HepG2 (cell line): ENCODE results near the gene CCDC85C. TPM values are rescaled to one million over a fixed set of nuclear protein-coding genes. Genes with fewer than 3 reads are reported as not detected.
A peak's percentile ranks its signal among the peaks of the same experiment; 100 is the strongest.

Experiments used
- ELF4 ChIP-seq: sonication (generic); formaldehyde crosslinking; IDR thresholded peaks from 2 replicates; pipeline ENCODE4 v1.5.0; 2020; ENCODE audit warnings: missing genetic modification reagents, mild to moderate bottlenecking, moderate library complexity, borderline replicate concordance
- FOXJ3 ChIP-seq: sonication (generic); formaldehyde crosslinking; IDR thresholded peaks from 2 replicates; pipeline ENCODE4 v1.4.0; 2020; ENCODE audit warnings: missing genetic modification reagents, mild to moderate bottlenecking, borderline replicate concordance
- GABPB1 ChIP-seq: IDR thresholded peaks from 2 replicates; pipeline ENCODE4 v1.6.1; 2016; ENCODE audit warnings: mild to moderate bottlenecking, missing genetic modification reagents, moderate library complexity, missing compliant biosample characterization
- JUNB ChIP-seq: sonication (generic); formaldehyde crosslinking; IDR thresholded peaks from 2 replicates; pipeline ENCODE4 v1.8.0; 2022; ENCODE audit warnings: missing genetic modification reagents, mild to moderate bottlenecking, borderline replicate concordance
- KLF15 ChIP-seq: sonication (generic); formaldehyde crosslinking; IDR thresholded peaks from 2 replicates; pipeline ENCODE4 v1.8.1; 2023; ENCODE audit warnings: borderline replicate concordance, mild to moderate bottlenecking, inconsistent platforms, missing genetic modification reagents, mixed read lengths
- MAFG ChIP-seq: sonication (generic); formaldehyde crosslinking; IDR thresholded peaks from 2 replicates; pipeline ENCODE4 v1.5.1; 2020; ENCODE audit warnings: mild to moderate bottlenecking, missing genetic modification reagents
- MBNL3 ChIP-seq: fragments of 250-450 bp; sonication (Bioruptor Pico); conservative IDR thresholded peaks from 2 replicates; pipeline ENCODE4 v1.8.0; 2022; ENCODE audit warnings: mild to moderate bottlenecking, inconsistent platforms
- NR2F1 ChIP-seq, 2 experiments: fragments of 450-650 bp in 1 of 2; formaldehyde crosslinking in 1 of 2; IDR thresholded peaks; 2 replicates each; pipeline versions ENCODE4 v1.5.0 to v1.6.1; 2016 to 2020; ENCODE audit warnings: mild to moderate bottlenecking in 1 of 2, missing compliant biosample characterization in 1 of 2, missing genetic modification reagents in 1 of 2, moderate library complexity in 1 of 2
- PHF20 ChIP-seq: sonication (generic); formaldehyde crosslinking; IDR thresholded peaks from 2 replicates; pipeline ENCODE4 v1.5.0; 2020; ENCODE audit warnings: mild to moderate bottlenecking, missing genetic modification reagents
- POLR2A ChIP-seq, 2 experiments: IDR thresholded peaks; 2 replicates each; pipeline ENCODE4 v1.6.1; 2011; ENCODE audit warnings: low read depth in 2 of 2, low read length in 2 of 2, mild to moderate bottlenecking in 1 of 2, moderate library complexity in 1 of 2; ENCODE audit not compliant: insufficient read depth in 1 of 2
- RAD21 ChIP-seq: fragments of 450-650 bp; formaldehyde crosslinking; IDR thresholded peaks from 2 replicates; pipeline ENCODE4 v1.5.0; 2020; ENCODE audit warnings: mild to moderate bottlenecking
- SIX1 ChIP-seq: sonication (generic); formaldehyde crosslinking; IDR thresholded peaks from 2 replicates; pipeline ENCODE4 v1.4.0; 2020; ENCODE audit warnings: missing genetic modification reagents, borderline replicate concordance
- SIX4 ChIP-seq: sonication (generic); formaldehyde crosslinking; IDR thresholded peaks from 2 replicates; pipeline ENCODE4 v1.4.0; 2020; ENCODE audit warnings: missing genetic modification reagents
- SNAPC2 ChIP-seq: sonication (generic); formaldehyde crosslinking; IDR thresholded peaks from 2 replicates; pipeline ENCODE4 v1.8.1; 2022; ENCODE audit warnings: mild to moderate bottlenecking, missing genetic modification reagents
- TCF7 ChIP-seq: sonication (generic); IDR thresholded peaks from 2 replicates; pipeline ENCODE4 v1.6.1; 2016; ENCODE audit warnings: antibody characterized with exemption, low read depth
- U2AF2 ChIP-seq: fragments of 200-400 bp; formaldehyde crosslinking; IDR thresholded peaks from 2 replicates; pipeline ENCODE4 v1.6.1; 2017; ENCODE audit warnings: low read depth, mild to moderate bottlenecking, low read length
- WIZ ChIP-seq: sonication (generic); formaldehyde crosslinking; IDR thresholded peaks from 2 replicates; pipeline ENCODE4 v1.5.1; 2020; ENCODE audit warnings: mild to moderate bottlenecking, missing genetic modification reagents
- ZFP37 ChIP-seq: sonication (generic); formaldehyde crosslinking; IDR thresholded peaks from 2 replicates; pipeline ENCODE4 v1.4.0; 2020; ENCODE audit warnings: missing genetic modification reagents, borderline replicate concordance
- ZNF292 ChIP-seq: sonication (generic); formaldehyde crosslinking; IDR thresholded peaks from 2 replicates; pipeline ENCODE4 v1.8.1; 2022; ENCODE audit warnings: mild to moderate bottlenecking, low read depth, missing genetic modification reagents, borderline replicate concordance
- ZNF496 ChIP-seq: sonication (generic); formaldehyde crosslinking; IDR thresholded peaks from 2 replicates; pipeline ENCODE4 v1.8.1; 2023; ENCODE audit warnings: mild to moderate bottlenecking, moderate library complexity, missing genetic modification reagents; ENCODE audit not compliant: insufficient replicate concordance
- ZNF501 ChIP-seq: sonication (generic); formaldehyde crosslinking; IDR thresholded peaks from 2 replicates; pipeline ENCODE4 v1.5.1; 2020; ENCODE audit warnings: mild to moderate bottlenecking, moderate library complexity, missing genetic modification reagents
- ZNF550 ChIP-seq: sonication (generic); formaldehyde crosslinking; IDR thresholded peaks from 2 replicates; pipeline ENCODE4 v1.4.0; 2020; ENCODE audit warnings: mild to moderate bottlenecking, missing genetic modification reagents, borderline replicate concordance
- ZNF570 ChIP-seq: sonication (generic); formaldehyde crosslinking; IDR thresholded peaks from 2 replicates; pipeline ENCODE4 v1.4.0; 2020; ENCODE audit warnings: mild to moderate bottlenecking, missing genetic modification reagents, borderline replicate concordance
- ZNF652 ChIP-seq: IDR thresholded peaks from 2 replicates; pipeline ENCODE4 v1.6.1; 2016; ENCODE audit warnings: low read depth, borderline replicate concordance
- polyA plus RNA-seq, 8 experiments: library from polyadenylated mRNA; depleted of rRNA in 3 of 8; stranded (reverse) in 7 of 8; unstranded in 1 of 8; fragments of >200 nt; fragmentation: Illumina TruSeq in 4 of 8; extraction: Trizol in 4 of 8; gene quantifications; 2 replicates each; pipeline versions ENCODE4 v1.2.1 to v1.2.3, GENCODE V29; 2011 to 2016; ENCODE audit warnings: low read depth in 4 of 8, missing spikeins in 1 of 8, mixed read lengths in 1 of 8; ENCODE audit not compliant: insufficient read depth in 1 of 8
- total RNA-seq, 5 experiments: library from RNA; depleted of rRNA; stranded (reverse); fragments of >200 nt; fragmentation: Illumina TruSeq; extraction: Trizol; gene quantifications; 2 replicates each; pipeline ENCODE4 v1.2.3, GENCODE V29; 2016; ENCODE audit warnings: low read depth in 1 of 5
- TF ChIP-seq, protein P1 (sequence below): sonication (generic); formaldehyde crosslinking; IDR thresholded peaks from 2 replicates; pipeline ENCODE4 v1.4.0; 2020; ENCODE audit warnings: mild to moderate bottlenecking, missing genetic modification reagents, borderline replicate concordance
- TF ChIP-seq, protein P2 (sequence below), 2 experiments: fragments of 450-650 bp in 1 of 2; sonication (generic) in 1 of 2; formaldehyde crosslinking; IDR thresholded peaks; 2 replicates each; pipeline versions ENCODE4 v1.5.0 to v1.8.0; 2020 to 2022; ENCODE audit warnings: mild to moderate bottlenecking in 1 of 2, missing genetic modification reagents in 1 of 2
- TF ChIP-seq, protein P3 (sequence below): sonication (generic); formaldehyde crosslinking; IDR thresholded peaks from 2 replicates; pipeline ENCODE4 v1.4.0; 2020; ENCODE audit warnings: mild to moderate bottlenecking, low read depth, missing genetic modification reagents
- TF ChIP-seq, protein P4 (sequence below): sonication (generic); formaldehyde crosslinking; IDR thresholded peaks from 2 replicates; pipeline ENCODE4 v1.5.1; 2020; ENCODE audit warnings: mild to moderate bottlenecking, missing genetic modification reagents, borderline replicate concordance

CCDC85C gene
- total and polyA plus RNA-seq, 2 of the 13 experiments (the other 11 are each of a cell fraction or from before 2014, with no cell fraction given): 18.8 to 43.8 TPM

DNA sequence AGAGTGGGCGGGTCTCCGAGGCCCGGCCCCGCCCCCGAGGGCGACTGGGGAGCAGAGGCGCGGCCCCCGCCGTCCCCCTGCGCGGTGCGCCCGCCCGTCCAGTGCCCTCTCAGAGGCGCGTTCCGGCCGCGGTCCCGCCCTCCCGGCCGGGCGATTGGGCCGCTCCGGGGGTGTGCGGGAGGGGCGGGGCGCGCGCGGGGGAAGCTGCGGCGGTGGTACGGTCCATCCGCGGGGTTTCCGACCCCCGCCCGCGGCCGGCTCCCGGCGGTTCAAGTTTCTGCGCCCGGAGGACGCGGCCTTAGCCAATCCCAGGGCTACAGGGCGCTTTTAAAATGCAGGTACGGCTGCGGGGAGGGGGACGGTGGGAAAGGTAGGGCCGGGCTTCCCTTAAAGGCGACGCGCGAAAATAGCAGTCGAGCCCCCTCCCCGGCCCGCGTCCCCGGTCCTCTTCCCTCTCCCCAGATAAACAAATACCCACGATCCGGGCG lies 315 bp upstream of the CCDC85C start (continued):
- TF ChIP-seq, protein P1, sequence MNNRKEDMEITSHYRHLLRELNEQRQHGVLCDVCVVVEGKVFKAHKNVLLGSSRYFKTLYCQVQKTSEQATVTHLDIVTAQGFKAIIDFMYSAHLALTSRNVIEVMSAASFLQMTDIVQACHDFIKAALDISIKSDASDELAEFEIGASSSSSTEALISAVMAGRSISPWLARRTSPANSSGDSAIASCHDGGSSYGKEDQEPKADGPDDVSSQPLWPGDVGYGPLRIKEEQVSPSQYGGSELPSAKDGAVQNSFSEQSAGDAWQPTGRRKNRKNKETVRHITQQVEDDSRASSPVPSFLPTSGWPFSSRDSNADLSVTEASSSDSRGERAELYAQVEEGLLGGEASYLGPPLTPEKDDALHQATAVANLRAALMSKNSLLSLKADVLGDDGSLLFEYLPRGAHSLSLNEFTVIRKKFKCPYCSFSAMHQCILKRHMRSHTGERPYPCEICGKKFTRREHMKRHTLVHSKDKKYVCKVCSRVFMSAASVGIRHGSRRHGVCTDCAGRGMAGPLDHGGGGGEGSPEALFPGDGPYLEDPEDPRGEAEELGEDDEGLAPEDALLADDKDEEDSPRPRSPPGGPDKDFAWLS (CRISPR knock-in tag): no peak
- no peak for TF ChIP-seq FOXJ3 (CRISPR knock-in tag)
- TF ChIP-seq ZNF501: no peak
- no peak for TF ChIP-seq ZNF570 (CRISPR knock-in tag)
- TF ChIP-seq PHF20 (CRISPR knock-in tag): no peak
- peak; percentile 51; the same call in 1 of the 2 replicates for TF ChIP-seq GABPB1 (CRISPR knock-in tag)
- TF ChIP-seq ZNF550 (CRISPR knock-in tag): no peak
- no peak for TF ChIP-seq TCF7
- TF ChIP-seq SNAPC2 (CRISPR knock-in tag): no peak
- TF ChIP-seq, protein P2, sequence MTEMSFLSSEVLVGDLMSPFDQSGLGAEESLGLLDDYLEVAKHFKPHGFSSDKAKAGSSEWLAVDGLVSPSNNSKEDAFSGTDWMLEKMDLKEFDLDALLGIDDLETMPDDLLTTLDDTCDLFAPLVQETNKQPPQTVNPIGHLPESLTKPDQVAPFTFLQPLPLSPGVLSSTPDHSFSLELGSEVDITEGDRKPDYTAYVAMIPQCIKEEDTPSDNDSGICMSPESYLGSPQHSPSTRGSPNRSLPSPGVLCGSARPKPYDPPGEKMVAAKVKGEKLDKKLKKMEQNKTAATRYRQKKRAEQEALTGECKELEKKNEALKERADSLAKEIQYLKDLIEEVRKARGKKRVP (CRISPR knock-in tag; IDR thresholded peaks at IDR 0.05): no peak
- TF ChIP-seq POLR2A (IDR thresholded peaks at IDR 0.05; ENCODE audit: insufficient read depth in 1 of 2, low read depth in 2 of 2, low read length in 2 of 2): peak in 1 of 2 experiments; percentile 43; a peak in 1 of 4 replicates
- TF ChIP-seq WIZ (CRISPR knock-in tag): no peak
- TF ChIP-seq ZNF292 (CRISPR knock-in tag): no peak
- TF ChIP-seq MAFG (CRISPR knock-in tag): no peak
- no peak for TF ChIP-seq ZFP37 (CRISPR knock-in tag)
- no peak for TF ChIP-seq RAD21
- no peak for TF ChIP-seq NR2F1 (CRISPR knock-in tag; IDR thresholded peaks at IDR 0.05)
- no peak for TF ChIP-seq JUNB
- peak; percentile 91 for TF ChIP-seq SIX4
- no peak for TF ChIP-seq ELF4 (CRISPR knock-in tag)
- TF ChIP-seq, protein P3, sequence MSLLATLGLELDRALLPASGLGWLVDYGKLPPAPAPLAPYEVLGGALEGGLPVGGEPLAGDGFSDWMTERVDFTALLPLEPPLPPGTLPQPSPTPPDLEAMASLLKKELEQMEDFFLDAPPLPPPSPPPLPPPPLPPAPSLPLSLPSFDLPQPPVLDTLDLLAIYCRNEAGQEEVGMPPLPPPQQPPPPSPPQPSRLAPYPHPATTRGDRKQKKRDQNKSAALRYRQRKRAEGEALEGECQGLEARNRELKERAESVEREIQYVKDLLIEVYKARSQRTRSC (CRISPR knock-in tag): no peak
- no peak for TF ChIP-seq ZNF652
- TF ChIP-seq ZNF496 (CRISPR knock-in tag): no peak
- no peak for TF ChIP-seq SIX1
- TF ChIP-seq U2AF2: no peak
- TF ChIP-seq, protein P4, sequence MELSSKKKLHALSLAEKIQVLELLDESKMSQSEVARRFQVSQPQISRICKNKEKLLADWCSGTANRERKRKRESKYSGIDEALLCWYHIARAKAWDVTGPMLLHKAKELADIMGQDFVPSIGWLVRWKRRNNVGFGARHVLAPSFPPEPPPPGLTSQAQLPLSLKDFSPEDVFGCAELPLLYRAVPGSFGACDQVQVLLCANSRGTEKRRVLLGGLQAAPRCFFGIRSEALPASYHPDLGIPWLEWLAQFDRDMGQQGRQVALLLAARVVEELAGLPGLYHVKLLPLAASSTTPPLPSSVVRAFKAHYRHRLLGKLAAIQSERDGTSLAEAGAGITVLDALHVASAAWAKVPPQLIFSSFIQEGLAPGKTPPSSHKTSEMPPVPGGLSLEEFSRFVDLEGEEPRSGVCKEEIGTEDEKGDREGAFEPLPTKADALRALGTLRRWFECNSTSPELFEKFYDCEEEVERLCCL (CRISPR knock-in tag): no peak
- TF ChIP-seq KLF15 (CRISPR knock-in tag): no peak
- no peak for TF ChIP-seq MBNL3 (CRISPR knock-in tag)
